Hippocampal formation (tissue), 2 donors: ENCODE measurements around the gene SLC44A2.
A peak's percentile ranks its signal among the peaks of the same experiment; 100 is the strongest.
"Not testable (repeated sequence)": the region's sequence is repeated elsewhere in the genome, so short reads cannot be mapped to it uniquely, and the experiment has no call there.

ENCODE experiments used
- DNase-seq, 2 donors: peaks; one replicate each; lab custom pipeline; 2025; lab: John Stamatoyannopoulos, UW

The SLC44A2 gene

DNA sequence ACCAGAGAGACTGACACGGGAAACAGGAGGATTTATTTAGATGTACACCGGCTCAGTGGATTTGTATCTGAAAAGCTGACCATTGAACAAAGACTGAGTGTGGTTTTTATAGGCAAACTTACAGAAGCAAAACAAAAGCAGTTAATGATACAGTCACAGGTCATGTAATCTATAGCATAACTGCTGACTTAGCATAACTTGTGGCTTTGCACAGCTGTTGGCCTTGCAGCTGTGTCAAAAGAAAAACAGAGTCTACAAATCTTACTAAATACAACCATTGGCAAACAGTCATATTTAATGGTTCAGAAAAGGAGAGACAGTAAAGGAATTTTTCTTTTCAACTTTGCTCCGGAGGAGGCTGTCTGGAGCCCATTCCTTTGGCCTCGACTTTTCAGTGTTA lies 26.5 kb downstream of the SLC44A2 start:
- no peak for DNase-seq

DNA sequence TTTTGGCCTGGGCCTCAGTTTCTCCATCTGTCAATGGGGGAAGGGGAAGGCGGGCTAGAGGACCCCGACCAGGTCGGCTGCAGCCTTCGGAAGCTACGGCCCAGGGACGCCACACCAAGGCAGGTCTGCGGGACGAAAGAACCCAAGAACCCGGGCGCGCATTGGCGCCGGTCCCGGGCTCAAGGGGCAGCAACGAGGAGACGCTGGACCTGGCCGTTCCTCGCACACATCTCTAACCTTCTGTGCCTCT lies 28.1 kb downstream of the SLC44A2 start:
- no peak for DNase-seq

- DNase-seq = peak; percentile 98 to 99
Observed at GRCh38 chr19:10653732-10654609, 28.6 kb downstream of the SLC44A2 start, which contains the start of gene ILF3. Gene ILF3 (plus strand): TSS chr19:10654346. CDS start chr19:10670606, 16,260 bp downstream.

GRCh38 chr19:10654610-10655456 lies 29.5 kb downstream of the SLC44A2 start:
- DNase-seq = no peak

DNA sequence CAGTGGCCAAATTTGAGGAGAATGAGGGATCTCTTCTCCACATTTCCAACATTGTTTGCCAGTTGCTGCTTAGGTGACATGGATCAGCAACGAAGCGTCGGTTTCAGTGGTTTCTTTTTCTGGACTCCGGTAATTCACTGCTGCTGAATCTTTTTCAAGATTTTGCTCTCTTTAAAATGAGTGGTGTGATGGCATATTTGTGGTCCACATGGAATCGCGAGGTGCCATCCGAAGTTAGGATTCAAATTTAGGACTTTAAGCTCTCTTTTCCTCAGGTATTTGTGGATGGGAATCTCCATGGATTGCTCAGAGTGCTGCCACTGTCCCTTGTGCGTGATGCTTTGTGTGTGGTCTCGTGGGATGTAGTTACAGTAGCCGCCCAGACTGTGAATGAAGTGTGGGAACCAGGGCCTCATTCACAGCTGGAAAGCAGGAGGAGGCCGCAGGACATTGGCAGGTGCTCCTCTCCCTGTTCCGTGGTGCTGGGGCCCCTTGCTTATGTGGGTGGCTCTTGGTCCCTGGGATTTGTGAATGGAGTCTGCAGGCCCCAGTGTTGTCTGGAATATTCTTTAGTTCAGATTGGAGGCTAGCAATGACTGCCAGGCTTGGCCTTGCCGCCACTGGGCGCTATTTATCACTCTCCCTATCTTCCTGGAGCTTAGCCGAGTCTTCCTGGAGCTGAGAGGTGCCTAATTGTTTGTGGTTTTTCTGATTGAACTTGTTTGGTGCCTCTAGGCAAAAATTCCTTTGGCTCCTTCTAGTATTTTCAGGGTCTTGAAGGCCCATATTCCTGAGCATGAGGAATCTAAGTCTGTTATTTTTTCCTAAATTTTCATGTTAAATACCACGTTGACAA lies 30.3 kb downstream of the SLC44A2 start:
- DNase-seq = no peak

- no peak for DNase-seq
Observed at GRCh38 chr19:10660346-10660745, 35.0 kb downstream of the SLC44A2 start.

GRCh38 chr19:10661946-10662345 lies 36.6 kb downstream of the SLC44A2 start:
- DNase-seq = no peak

GRCh38 chr19:10662384-10663251 lies 37.3 kb downstream of the SLC44A2 start:
- peak in 1 of 2 donors; percentile 37 for DNase-seq

DNA sequence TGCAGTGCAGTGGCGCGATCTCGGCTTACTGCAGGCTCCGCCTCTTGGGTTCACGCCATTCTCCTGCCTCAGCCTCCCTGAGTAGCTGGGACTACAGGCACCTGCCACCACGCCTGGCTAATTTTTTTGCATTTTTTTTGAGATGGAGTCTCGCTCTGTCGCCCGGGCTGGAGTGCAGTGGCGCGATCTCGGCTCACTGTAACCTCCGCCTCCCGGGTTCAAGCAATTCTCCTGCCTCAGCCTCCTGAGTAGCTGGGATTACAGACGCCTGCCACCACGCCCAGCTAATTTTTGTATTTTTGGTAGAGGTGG lies 37.9 kb downstream of the SLC44A2 start:
- not testable (repeated sequence) for DNase-seq

DNA sequence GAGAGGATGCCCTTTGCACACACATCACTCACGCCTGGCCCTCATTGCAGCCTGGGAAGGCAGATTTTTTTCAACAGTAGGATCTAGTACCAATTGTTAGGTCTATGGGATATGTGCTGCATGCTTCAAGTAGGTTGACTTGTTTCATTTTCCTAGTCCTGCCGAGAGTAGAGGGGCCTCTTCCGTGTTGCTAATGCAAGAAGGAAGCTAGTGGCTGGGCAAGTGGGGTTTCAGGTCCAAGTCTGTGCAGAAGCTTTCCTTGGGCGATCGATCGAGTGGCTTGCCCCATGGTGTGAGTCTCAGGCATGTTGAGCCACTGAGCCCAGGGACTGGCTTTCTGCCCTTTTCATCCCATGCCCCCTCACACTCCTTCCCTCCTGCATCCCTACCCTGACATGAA lies 42.5 kb downstream of the SLC44A2 start:
- DNase-seq = no peak

DNA sequence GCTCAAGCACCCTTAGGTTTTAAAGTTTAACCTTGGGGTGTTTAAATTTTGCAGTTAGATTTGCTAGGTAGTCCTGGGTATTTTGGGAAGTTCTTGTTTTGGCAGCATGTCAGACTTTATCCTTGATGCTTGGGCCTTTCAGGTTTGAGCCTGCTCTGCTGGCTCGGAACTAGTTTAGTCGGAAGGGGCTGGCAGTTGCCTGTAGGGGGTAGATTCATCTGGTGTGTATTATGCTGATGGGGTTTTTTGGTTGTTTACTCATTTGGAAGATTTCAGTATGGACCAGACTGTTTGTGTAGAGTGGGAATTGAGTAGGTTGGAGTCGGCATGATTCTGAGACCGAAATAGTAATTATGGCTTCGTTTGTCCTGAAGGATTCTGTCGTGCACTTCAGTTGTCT lies 43.9 kb downstream of the SLC44A2 start:
- no peak for DNase-seq

DNA sequence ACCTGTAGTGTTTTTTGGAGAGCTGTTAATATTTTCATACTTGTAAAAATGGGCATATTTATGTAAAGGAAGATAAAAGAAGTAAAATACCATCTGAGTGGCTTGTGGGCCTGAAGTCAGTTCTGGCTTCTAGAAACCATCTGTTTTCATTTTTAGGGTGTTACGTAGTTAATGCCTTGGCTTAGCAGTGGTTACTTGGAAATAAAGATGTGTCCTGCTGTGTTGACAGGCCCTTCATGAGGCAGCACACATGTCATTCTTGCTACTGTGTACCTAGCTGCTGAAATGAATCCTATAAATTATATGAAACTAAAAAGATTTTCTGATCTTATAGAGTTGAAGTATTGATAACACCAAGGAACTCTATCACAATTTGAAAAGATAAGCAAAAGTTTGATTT lies 44.8 kb downstream of the SLC44A2 start:
- DNase-seq = no peak

DNA sequence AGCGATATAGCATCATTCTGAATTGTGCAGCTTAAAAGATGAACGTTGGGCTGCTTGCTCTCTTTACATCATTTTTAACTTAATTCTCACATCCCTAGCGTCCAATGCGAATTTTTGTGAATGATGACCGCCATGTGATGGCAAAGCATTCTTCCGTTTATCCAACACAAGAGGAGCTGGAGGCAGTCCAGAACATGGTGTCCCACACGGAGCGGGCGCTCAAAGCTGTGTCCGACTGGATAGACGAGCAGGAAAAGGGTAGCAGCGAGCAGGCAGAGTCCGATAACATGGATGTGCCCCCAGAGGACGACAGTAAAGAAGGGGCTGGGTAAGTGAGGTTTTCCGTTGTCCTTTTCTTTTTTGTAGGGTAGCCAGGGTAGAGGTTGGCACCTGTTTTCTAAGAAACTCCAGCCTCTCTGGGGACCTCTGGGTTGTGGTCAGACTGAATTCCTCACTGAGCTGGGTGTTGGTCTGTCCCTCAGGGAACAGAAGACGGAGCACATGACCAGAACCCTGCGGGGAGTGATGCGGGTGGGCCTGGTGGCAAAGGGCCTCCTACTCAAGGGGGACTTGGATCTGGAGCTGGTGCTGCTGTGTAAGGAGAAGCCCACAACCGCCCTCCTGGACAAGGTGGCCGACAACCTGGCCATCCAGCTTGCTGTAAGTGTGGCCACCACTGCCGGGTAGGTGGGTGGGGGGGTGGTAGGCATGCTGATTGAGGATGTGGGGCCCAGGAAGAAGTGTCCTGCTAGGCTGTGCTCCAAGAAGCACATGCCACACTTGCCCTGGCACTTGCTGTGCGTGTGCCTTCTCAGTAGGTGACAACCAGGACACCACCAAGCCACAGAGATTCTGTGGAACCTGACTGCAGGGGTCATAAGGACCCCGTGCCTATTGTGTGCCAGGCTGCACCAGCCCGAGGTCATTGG lies 45.8 kb downstream of the SLC44A2 start:
- no peak for DNase-seq

DNA sequence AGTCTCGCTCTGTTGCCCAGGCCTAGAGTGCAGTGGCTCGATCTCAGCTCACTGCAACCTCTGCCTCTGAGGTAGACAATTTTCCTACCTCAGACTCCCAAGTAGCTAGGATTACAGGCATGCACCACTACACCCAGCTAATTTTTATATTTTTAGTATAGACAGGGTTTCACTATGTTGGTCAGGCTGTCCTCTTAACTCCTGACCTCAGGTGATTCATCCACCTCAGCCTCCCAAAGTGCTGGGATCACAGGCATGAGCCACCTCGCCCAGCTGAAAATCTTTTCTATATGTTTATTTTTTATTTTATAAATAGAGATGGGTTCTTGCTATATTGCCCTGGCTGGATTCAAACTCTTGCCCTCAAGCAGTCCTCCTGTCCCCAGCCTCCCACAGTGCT lies 46.6 kb downstream of the SLC44A2 start:
- not testable (repeated sequence) for DNase-seq

- DNase-seq = not testable (repeated sequence)
Observed at GRCh38 chr19:10675214-10675613, 49.9 kb downstream of the SLC44A2 start.

- DNase-seq = no peak
Observed at GRCh38 chr19:10677751-10678150, 52.4 kb downstream of the SLC44A2 start.

DNA sequence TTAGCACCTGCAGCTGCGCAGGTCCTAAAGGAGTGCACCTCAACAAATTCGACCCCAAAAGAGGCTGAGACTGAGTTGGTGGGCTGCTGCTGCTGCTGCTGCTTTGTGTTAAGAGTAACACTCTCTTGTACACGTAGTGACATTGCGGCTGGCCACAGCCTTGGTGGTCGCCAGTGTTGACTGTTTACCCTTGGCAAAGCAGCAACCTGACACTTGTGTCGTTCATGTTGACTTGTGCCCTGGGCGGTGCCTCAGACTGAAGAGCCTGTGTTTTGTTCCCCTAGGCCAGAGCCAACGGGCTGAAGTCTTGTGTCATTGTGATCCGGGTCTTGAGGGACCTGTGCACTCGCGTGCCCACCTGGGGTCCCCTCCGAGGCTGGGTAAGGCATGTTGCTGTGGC lies 53.5 kb downstream of the SLC44A2 start:
- no peak for DNase-seq

- DNase-seq = no peak
Observed at GRCh38 chr19:10679743-10680142, 54.4 kb downstream of the SLC44A2 start.

- no peak for DNase-seq
Observed at GRCh38 chr19:10680545-10681135, 55.3 kb downstream of the SLC44A2 start.

GRCh38 chr19:10681658-10682057 lies 56.3 kb downstream of the SLC44A2 start:
- no peak for DNase-seq
